Endothelial cell of umbilical vein (primary cell): ENCODE measurements around the gene IFT57. TPM values are rescaled to one million over a fixed set of nuclear protein-coding genes. Genes with fewer than 3 reads are reported as not detected.

ENCODE experiments used
- BruUV-seq: library from RNA; stranded (reverse); fragments of 400-500 nt; replicated peaks from 2 replicates; lab custom pipeline; 2021; lab: Mats Ljungman, UMichigan
- CTCF ChIA-PET: fragments of 300-600, 350-600 bp; sonication (Branson Sonifier 250); formaldehyde crosslinking; loops from one replicate; lab custom pipeline; 2021; ENCODE audit warnings: antibody characterized with exemption, inconsistent platforms; lab: Charles Lee
- POLR2A ChIA-PET: fragments of 300-600, 350-600 bp; sonication (Branson Sonifier 250); formaldehyde crosslinking; loops from one replicate; lab custom pipeline; 2021; ENCODE audit warnings: antibody characterized with exemption, inconsistent platforms; lab: Charles Lee
- DNase-seq: peaks from one replicate; pipeline ENCODE4 v3.0.0-alpha.2; 2011; ENCODE audit warnings: low read depth, low spot score
- FAIRE-seq: peaks from 2 replicates; lab custom pipeline; 2011; peaks lifted over from hg19 to GRCh38; lab: Jason Lieb, UNC
- H2AFZ ChIP-seq: 2 replicates; pipeline ENCODE4 v1.6.0; 2012; ENCODE audit warnings: low read depth, low read length, control low read depth, inconsistent platforms
- H3K27ac ChIP-seq: 2 replicates; pipeline ENCODE4 v1.5.1; 2011; ENCODE audit warnings: low read depth, mild to moderate bottlenecking, control low read depth, low read length, moderate library complexity; ENCODE audit not compliant: insufficient read depth
- H3K27me3 ChIP-seq, 2 experiments: 2 replicates each; pipeline versions ENCODE4 v1.6.0 to v1.6.1; 2011; ENCODE audit warnings: low read length in 2 of 2, mixed read lengths in 1 of 2; ENCODE audit not compliant: control insufficient read depth in 2 of 2, insufficient read depth in 2 of 2
- H3K36me3 ChIP-seq, 2 experiments: 2 replicates in 1 of 2; 3 replicates in 1 of 2; pipeline ENCODE4 v1.5.1; 2011; ENCODE audit warnings: low read length in 2 of 2, mild to moderate bottlenecking in 1 of 2, moderate library complexity in 1 of 2; ENCODE audit not compliant: control insufficient read depth in 2 of 2, insufficient read depth in 2 of 2; ENCODE audit errors: extremely low read depth in 1 of 2
- H3K4me1 ChIP-seq: 3 replicates; pipeline ENCODE4 v1.5.1; 2011; ENCODE audit warnings: mild to moderate bottlenecking, low read length; ENCODE audit not compliant: control insufficient read depth, insufficient read depth; ENCODE audit errors: extremely low read depth
- H3K4me2 ChIP-seq: 2 replicates; pipeline ENCODE4 v1.6.1; 2011; ENCODE audit warnings: low read length, control low read depth, mixed read lengths; ENCODE audit not compliant: insufficient read depth
- H3K4me3 ChIP-seq, 3 experiments: fragments of 200-600 bp in 1 of 3; sonication (generic), shearing (Covaris generic) in 1 of 3; replicated peaks in 1 of 3; 2 replicates each; pipeline ENCODE4 v1.5.1; 2011 to 2016; ENCODE audit warnings: control low read depth in 3 of 3, low read length in 3 of 3, mild to moderate bottlenecking in 2 of 3, inconsistent platforms in 1 of 3, low read depth in 1 of 3, moderate library complexity in 1 of 3; ENCODE audit not compliant: insufficient read depth in 1 of 3
- H3K79me2 ChIP-seq: 2 replicates; pipeline ENCODE4 v1.6.0; 2012; ENCODE audit warnings: low read length, inconsistent platforms; ENCODE audit not compliant: control insufficient read depth, insufficient read depth
- H3K9ac ChIP-seq: replicated peaks from 2 replicates; pipeline ENCODE3; 2011; ENCODE audit warnings: low read length, control low read depth; ENCODE audit not compliant: insufficient read depth; ENCODE audit errors: extremely low read depth
- H3K9me1 ChIP-seq: replicated peaks from 3 replicates; pipeline ENCODE4 v1.6.0; 2011; ENCODE audit warnings: mild to moderate bottlenecking, low read length; ENCODE audit not compliant: control insufficient read depth, insufficient read depth; ENCODE audit errors: extremely low read depth
- H3K9me3 ChIP-seq: replicated peaks from 2 replicates; pipeline ENCODE4 v1.5.1; 2012; ENCODE audit warnings: low read length, inconsistent platforms; ENCODE audit not compliant: control insufficient read depth, insufficient read depth
- H4K20me1 ChIP-seq: replicated peaks from 2 replicates; pipeline ENCODE3; 2011; ENCODE audit warnings: mild to moderate bottlenecking, low read length; ENCODE audit not compliant: control insufficient read depth, insufficient read depth; ENCODE audit errors: extremely low read depth
- CTCF ChIP-seq, 2 donors: IDR thresholded peaks; 1 replicate in 1 of 2; 2 replicates in 1 of 2; pipeline ENCODE4 v1.5.1; 2011; ENCODE audit warnings: low read length in 2 of 2, mild to moderate bottlenecking in 2 of 2, moderate library complexity in 2 of 2, control low read depth in 1 of 2, inconsistent platforms in 1 of 2, low read depth in 1 of 2; ENCODE audit not compliant: insufficient read depth in 1 of 2; ENCODE audit errors: extremely low read depth in 1 of 2
- EZH2 ChIP-seq: IDR thresholded peaks from 2 replicates; pipeline ENCODE4 v1.6.1; 2012; ENCODE audit warnings: borderline replicate concordance, low read depth, mild to moderate bottlenecking, moderate library complexity, low read length, inconsistent platforms; ENCODE audit not compliant: severe bottlenecking
- FOS ChIP-seq: IDR thresholded peaks from 2 replicates; pipeline ENCODE4 v1.6.1; 2011; ENCODE audit warnings: mild to moderate bottlenecking, low read length, moderate library complexity, borderline replicate concordance; ENCODE audit not compliant: insufficient read depth
- GATA2 ChIP-seq: IDR thresholded peaks from 2 replicates; pipeline ENCODE4 v1.7.0; 2011; ENCODE audit warnings: low read depth, mild to moderate bottlenecking, moderate library complexity, mixed read lengths, low read length; ENCODE audit not compliant: insufficient read length, insufficient read depth
- JUN ChIP-seq: IDR thresholded peaks from 2 replicates; pipeline ENCODE4 v1.6.1; 2011; ENCODE audit warnings: borderline replicate concordance, low read depth; ENCODE audit not compliant: insufficient read length, insufficient read depth
- MAX ChIP-seq: IDR thresholded peaks from 2 replicates; pipeline ENCODE4 v1.6.1; 2011; ENCODE audit not compliant: insufficient read depth, insufficient read length
- MYC ChIP-seq: IDR thresholded peaks from one replicate; pipeline ENCODE4 v1.6.1; 2011; ENCODE audit warnings: mild to moderate bottlenecking, low read depth, low read length
- POLR2A ChIP-seq: IDR thresholded peaks from 2 replicates; pipeline ENCODE4 v1.6.1; 2012; ENCODE audit warnings: low read depth, mild to moderate bottlenecking, control low read depth, low read length
- POLR2AphosphoS5 ChIP-seq: IDR thresholded peaks from 2 replicates; pipeline ENCODE4 v1.6.1; 2012; ENCODE audit warnings: low read depth, mild to moderate bottlenecking, control low read depth, low read length, moderate library complexity; ENCODE audit not compliant: insufficient read depth
- dilution Hi-C: fragments of 300-500 bp; cut with MboI; formaldehyde crosslinking; loops from one replicate; pipeline ENCODE4 v1.15.0; 2019; ENCODE audit warnings: low sequenced_read_pairs; ENCODE audit not compliant: extremely low pct_ligation_motif_present
- intact Hi-C: fragments of 100-400 bp; cut with micrococcal nuclease; formaldehyde crosslinking; loops from one replicate; pipeline ENCODE4 v1.10.0; 2022
- polyA plus RNA-seq, 4 experiments: library from polyadenylated mRNA; depleted of rRNA in 3 of 4; stranded (reverse) in 3 of 4; unstranded in 1 of 4; fragments of >200 nt; gene quantifications; 2 replicates each; pipeline versions ENCODE4 v1.2.1 to v1.2.3, GENCODE V29; 2011 to 2012; ENCODE audit warnings: missing spikeins in 1 of 4
- total RNA-seq: library from RNA; stranded (reverse); gene quantifications from 2 replicates; pipeline ENCODE4 v1.2.3, GENCODE V29; 2021

Gene IFT57
- total and polyA plus RNA-seq, 2 donors (not counting 3 experiments of a cell fraction or from before 2014, with no cell fraction given): 15.2 to 25.1 TPM

GRCh38 chr3:108242776-108243175 is 20.6 kb upstream of the IFT57 start:
- H3K9me3 ChIP-seq: no peaks in the 10 kb centered on the region
- POLR2A ChIA-PET: no interaction called here
- no peaks in the 10 kb centered on the region for H3K27me3 ChIP-seq
- no peak overlapping the region for H2AFZ ChIP-seq
- no peak overlapping the region for H3K4me2 ChIP-seq
- no peaks in the 10 kb centered on the region for H4K20me1 ChIP-seq
- no peak overlapping the region for H3K9ac ChIP-seq
- no peaks in the 10 kb centered on the region for H3K79me2 ChIP-seq
- intact Hi-C loops (no loop called here), dilution Hi-C loops (no loop called here)
- FAIRE-seq (no peak), DNase-seq (no peak)
- H3K4me3 ChIP-seq: no peak overlapping the region
- H3K4me1 ChIP-seq: no peaks in the 10 kb centered on the region
- TF ChIP-seq GATA2 (no peak), POLR2AphosphoS5 (no peak), JUN (no peak), MAX (no peak), MYC (no peak), FOS (no peak), CTCF (IDR thresholded peaks at IDR 0.05; ENCODE audit: extremely low read depth in 1 of 2, insufficient read depth in 1 of 2, low read depth in 1 of 2, low read length in 2 of 2) (no peak), EZH2 (no peak), POLR2A (no peak)
- no TSS peak for BruUV-seq
- CTCF ChIA-PET: interaction anchor here (1.0 to 1.5 kb wide), 3 partner anchors 11 to 813 kb away, joined by 3 to 5 read pairs (median 3); no protein-coding TSS in a partner anchor
- H3K27ac ChIP-seq: no peak overlapping the region
- H3K9me1 ChIP-seq: no peaks in the 10 kb centered on the region
- no peaks in the 10 kb centered on the region for H3K36me3 ChIP-seq
